Amniotic stem cell (primary cell): ENCODE data around the gene CBFA2T3.

Experiments used
- DNase-seq: peaks from one replicate; lab custom pipeline; 2025; lab: John Stamatoyannopoulos, UW

CBFA2T3 gene

DNA sequence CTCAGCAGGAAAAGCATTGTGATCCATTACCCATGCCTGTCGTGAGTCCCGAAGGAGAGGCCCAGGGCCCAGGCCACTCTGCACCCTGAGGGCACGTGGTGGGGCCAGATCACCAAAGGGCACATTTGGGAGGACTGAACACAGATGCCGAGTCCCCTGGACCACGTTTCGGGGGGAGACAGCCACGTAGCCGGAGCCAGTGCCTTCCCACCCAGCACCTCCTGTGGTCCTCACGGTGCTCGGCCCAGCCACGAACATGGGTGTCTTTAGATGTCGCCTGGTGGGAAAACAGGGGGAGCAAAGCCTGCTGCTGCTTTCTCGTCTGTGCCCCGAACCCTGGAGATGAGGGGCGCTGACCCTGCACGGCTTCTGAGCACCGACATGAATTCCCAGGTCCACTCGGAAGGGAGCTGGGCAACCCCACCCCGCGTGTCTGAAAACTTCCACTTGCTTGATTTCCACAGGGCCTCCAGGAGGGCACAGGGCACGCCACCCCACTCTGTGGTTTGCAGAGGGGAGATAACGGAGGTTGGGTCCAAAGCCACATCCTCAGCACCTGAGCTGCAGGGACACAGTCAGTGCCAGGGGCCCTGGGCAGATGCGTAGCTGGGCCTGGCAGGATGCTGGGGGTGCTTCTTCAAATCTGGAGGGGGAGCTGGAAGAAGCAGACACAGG lies 14.4 kb downstream of the CBFA2T3 start:
- no peak for DNase-seq

GRCh38 chr16:88961011-88961410 lies 16.0 kb downstream of the CBFA2T3 start:
- no peak for DNase-seq

- no peak for DNase-seq
These were observed 16.5 kb downstream of the CBFA2T3 start for GRCh38 chr16:88960516-88960915.

- DNase-seq, result no peak
These were observed 18.0 kb downstream of the CBFA2T3 start for GRCh38 chr16:88959022-88959421.

DNA sequence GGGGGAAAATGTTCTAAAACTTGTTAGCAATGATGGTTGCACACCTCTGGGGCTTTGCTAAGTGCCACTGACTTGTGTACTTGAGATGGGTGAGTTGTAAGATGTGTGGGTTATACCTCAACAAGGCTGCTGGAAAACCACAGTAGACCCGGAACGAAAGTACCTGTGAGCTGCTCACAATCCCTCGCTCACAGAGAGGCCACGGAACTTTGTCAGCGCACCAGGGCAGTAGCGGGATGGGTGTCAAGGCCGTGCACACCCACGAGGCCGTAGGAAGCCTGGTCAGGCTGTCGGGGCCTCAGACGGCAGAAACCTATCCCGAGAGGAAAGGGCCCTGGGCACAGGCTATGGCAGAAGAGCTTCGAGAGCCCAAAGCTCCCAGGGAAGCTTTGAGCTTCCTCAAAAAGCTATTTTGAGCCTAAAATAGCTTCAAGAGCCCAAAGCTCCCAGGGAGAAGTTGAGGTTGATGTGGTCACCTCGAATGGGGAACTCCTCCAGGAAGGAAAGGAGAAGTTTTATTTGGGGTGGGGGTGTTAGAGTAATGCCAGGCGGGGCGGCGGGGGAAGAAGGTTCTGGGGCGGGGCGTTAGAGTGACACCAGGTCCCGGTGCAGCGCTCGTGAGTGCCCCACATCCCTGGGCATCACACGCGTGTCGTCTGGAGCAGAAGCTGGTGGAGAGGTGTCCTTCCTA lies 19.0 kb downstream of the CBFA2T3 start:
- DNase-seq, result no peak

DNA sequence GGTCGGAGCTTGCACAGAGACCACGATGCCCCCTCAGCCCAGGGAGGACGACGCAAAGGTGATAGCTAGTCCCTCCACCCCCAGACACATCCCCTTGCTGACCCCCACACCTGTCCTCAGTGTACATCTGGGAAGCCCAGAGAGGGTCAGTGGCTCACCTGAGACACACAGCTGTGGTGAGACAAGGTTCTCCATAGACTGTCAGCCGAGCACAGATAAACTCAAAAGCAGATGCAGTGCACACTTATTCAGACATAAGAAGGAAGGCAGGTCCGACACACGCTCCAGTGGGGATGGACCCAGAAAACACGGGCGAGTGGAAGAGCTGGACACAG lies 19.6 kb downstream of the CBFA2T3 start:
- no peak for DNase-seq

GRCh38 chr16:88956546-88957432 lies 20.2 kb downstream of the CBFA2T3 start:
- DNase-seq, result no peak

DNA sequence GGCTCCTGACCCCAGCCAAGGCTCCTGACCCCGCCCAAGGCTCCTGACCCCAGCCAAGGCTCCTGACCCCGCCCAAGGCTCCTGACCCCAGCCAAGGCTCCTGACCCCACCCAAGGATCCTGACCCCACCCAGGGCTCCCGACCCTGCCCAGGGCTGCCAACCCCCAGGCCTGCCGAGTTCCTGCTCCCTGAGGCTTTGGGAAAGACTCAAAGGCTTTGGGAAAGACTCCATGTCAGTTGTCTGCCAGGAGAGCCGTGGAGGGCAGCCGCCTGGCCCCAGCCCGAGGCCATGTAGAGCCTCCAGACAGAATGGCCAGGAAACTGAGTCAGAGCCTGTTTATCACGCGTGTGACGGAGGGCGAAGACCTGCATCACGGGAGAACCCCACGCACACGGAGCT lies 21.1 kb downstream of the CBFA2T3 start:
- no peak for DNase-seq

- no peak for DNase-seq
These were observed 23.9 kb downstream of the CBFA2T3 start for GRCh38 chr16:88953003-88953690.

GRCh38 chr16:88951989-88952388 lies 25.0 kb downstream of the CBFA2T3 start:
- no peak for DNase-seq

DNA sequence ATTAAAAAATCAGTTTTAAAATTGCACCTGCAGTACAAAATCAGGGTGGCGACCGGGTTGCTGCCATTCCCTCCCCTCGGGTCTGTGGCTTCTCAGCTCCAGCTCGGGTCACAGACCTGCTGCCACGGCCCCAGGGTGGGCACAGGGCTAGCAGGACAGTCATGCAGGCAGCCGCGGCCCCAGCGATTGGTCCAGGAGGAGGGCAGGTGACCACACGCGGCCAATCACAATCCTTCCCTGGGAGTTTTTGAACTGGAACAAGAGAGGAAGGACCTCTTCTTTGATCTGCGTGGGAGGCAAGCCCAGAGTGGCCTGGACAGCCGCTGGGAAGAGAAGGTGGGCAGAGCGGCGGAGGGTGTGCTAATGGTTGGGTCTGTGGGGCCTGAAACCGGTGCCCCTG lies 25.5 kb downstream of the CBFA2T3 start:
- no peak for DNase-seq

GRCh38 chr16:88948781-88949490 lies 28.1 kb downstream of the CBFA2T3 start:
- DNase-seq, result no peak

- DNase-seq, result no peak
These were observed 31.5 kb downstream of the CBFA2T3 start for GRCh38 chr16:88945473-88945872.

DNA sequence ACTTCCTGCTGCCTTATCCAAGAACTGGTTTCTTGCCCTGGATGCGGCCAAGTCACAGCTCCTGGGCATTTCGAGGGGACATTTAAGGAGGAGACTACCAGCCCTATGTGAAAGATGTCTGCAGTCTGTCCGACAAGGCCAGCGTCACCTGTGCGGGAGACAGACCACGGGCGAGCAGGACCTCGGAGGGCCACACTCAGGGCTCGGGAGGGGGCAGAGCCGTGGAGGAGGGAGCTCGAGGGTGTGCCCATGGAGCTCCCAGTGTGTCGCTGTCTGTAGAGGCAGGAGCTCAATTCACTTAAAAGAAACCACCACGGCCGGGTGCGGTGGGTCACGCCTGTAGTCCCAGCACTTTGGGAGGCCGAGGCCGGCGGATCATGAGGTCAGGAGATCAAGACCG lies 33.3 kb downstream of the CBFA2T3 start:
- no peak for DNase-seq

GRCh38 chr16:88943131-88943664 lies 33.8 kb downstream of the CBFA2T3 start:
- no peak for DNase-seq

- no peak for DNase-seq
These were observed 34.8 kb downstream of the CBFA2T3 start for GRCh38 chr16:88941913-88942909.

GRCh38 chr16:88940862-88941817 lies 35.9 kb downstream of the CBFA2T3 start:
- no peak for DNase-seq

- no peak for DNase-seq
These were observed 36.8 kb downstream of the CBFA2T3 start for GRCh38 chr16:88939972-88940861.
